Thyroid gland (tissue), 4 donors: ENCODE results near the gene HRH3.

ENCODE experiments used
- CTCF ChIP-seq, 6 experiments: fragments of 200-600 bp in 3 of 6; fragments of 450-650 bp in 3 of 6; sonication (generic) in 3 of 6; IDR thresholded peaks; one replicate each; pipeline ENCODE4 v1.5.1; 2016 to 2019; ENCODE audit warnings: antibody characterized with exemption in 6 of 6, mild to moderate bottlenecking in 2 of 6, inconsistent platforms in 1 of 6, moderate library complexity in 1 of 6
- POLR2A ChIP-seq, 2 donors: fragments of 450-650 bp; IDR thresholded peaks; one replicate each; pipeline ENCODE4 v1.6.1; 2017; ENCODE audit warnings: antibody characterized with exemption in 2 of 2, mild to moderate bottlenecking in 2 of 2, moderate library complexity in 1 of 2

DNA sequence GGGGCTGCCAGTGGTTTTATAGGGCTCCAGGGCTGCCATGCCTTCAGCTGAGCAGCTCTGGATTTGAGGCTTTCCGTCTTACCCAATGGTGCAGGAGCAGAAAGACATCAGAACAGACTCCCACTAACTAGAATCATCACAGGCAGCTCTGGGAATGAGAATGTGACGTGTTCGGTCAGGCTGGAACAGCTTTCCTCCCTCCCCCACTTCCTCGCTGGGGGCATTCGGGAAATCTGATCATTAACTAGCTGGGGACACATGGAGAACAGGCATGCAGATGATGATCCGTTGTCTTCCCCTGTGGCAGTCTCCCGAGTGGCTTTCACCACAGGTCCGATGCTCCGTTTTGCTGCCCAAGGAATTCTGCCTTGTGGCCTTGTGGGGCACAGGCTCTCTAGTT is 42.8 kb downstream of the HRH3 start:
- TF ChIP-seq CTCF (IDR thresholded peaks at IDR 0.05) (no peak), POLR2A (IDR thresholded peaks at IDR 0.05) (no peak)
